ENCODE data around the gene NKAIN2. TPM values are rescaled to one million over a fixed set of nuclear protein-coding genes. Genes with fewer than 3 reads are reported as not detected.
"Not testable (repeated sequence)": the region's sequence is repeated elsewhere in the genome, so short reads cannot be mapped to it uniquely, and the experiment has no call there.

The NKAIN2 gene
- total and polyA plus RNA-seq, 12 donors, result 0.07 to 3.0 (median 0.28) TPM; not detected in 1

GRCh38 chr6:124459268-124459667 lies 655.6 kb downstream of the NKAIN2 start:
- Histone ChIP-seq H3K36me3 (no peaks in the 10 kb centered on the region), H3K27me3 (no peaks in the 10 kb centered on the region), H3K9me3 (peaks cover 0 to 10% (median 3%) of the 10 kb centered on the region in 11 donors), H3K27ac (no peak overlapping the region), H3K4me1 (no peaks in the 10 kb centered on the region), H3K4me3 (no peak overlapping the region)
- TF ChIP-seq, protein P1, sequence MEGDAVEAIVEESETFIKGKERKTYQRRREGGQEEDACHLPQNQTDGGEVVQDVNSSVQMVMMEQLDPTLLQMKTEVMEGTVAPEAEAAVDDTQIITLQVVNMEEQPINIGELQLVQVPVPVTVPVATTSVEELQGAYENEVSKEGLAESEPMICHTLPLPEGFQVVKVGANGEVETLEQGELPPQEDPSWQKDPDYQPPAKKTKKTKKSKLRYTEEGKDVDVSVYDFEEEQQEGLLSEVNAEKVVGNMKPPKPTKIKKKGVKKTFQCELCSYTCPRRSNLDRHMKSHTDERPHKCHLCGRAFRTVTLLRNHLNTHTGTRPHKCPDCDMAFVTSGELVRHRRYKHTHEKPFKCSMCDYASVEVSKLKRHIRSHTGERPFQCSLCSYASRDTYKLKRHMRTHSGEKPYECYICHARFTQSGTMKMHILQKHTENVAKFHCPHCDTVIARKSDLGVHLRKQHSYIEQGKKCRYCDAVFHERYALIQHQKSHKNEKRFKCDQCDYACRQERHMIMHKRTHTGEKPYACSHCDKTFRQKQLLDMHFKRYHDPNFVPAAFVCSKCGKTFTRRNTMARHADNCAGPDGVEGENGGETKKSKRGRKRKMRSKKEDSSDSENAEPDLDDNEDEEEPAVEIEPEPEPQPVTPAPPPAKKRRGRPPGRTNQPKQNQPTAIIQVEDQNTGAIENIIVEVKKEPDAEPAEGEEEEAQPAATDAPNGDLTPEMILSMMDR (IDR thresholded peaks at IDR 0.05), result no peak
- intact Hi-C loops (cut with DNase I), result no loop called here
- no peak for DNase-seq
- no peak for ATAC-seq
- 87 to 88% methylated on average over 2 of the region's 2 CpGs for WGBS, 2 donors

DNA sequence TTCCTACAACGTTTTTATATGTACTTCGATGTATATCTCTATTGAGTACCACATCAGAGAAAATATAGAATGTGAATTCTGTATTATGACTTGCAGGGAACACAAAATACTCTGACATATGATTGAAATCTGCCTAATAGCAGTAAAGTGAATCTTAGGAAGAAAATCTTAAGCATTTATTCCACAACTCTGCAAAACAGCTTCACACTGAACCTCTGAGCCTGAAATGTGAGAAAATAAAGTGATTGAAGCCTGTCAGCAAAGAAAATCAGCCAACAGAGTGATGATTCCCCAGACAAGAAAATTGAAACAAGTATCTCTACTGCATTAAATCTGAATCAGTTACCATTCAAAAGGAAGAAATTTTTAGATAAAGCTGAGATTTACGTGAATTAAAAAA lies 659.1 kb downstream of the NKAIN2 start:
- H3K27ac ChIP-seq, result no peak overlapping the region
- WGBS, 2 donors, result 80 to 81% methylated on average over 3 of the region's 3 CpGs
- H3K27me3 ChIP-seq, result no peaks in the 10 kb centered on the region
- no peaks in the 10 kb centered on the region for H3K36me3 ChIP-seq
- H3K4me1 ChIP-seq, result no peaks in the 10 kb centered on the region
- TF ChIP-seq, protein P1 (IDR thresholded peaks at IDR 0.05), result no peak
- no peak overlapping the region for H3K4me3 ChIP-seq
- ATAC-seq, result no peak
- DNase-seq, result no peak
- H3K9me3 ChIP-seq, result peaks cover 0 to 17% (median 3%) of the 10 kb centered on the region in 11 donors
- intact Hi-C loops (cut with DNase I), result no loop called here

DNA sequence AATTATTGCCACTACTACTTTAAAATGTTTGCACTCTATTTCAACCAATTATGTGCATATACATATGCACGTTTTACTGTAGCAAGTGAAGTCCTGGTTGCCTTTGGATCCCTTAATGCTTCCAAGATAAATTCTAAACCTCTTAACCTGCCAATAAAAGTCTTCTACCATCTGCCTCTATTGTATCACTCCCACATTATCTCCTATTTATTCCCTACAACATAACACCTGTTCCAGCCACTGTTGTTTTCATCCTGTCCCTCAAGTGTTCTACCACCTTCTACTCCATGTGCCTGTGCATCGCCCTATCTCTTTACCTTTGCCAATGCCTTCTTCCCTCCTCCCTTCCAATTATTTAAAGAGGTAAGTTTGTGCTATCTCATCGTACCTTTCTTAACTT lies 659.6 kb downstream of the NKAIN2 start:
- intact Hi-C loops (cut with DNase I), result no loop called here
- ATAC-seq (no peak), DNase-seq (no peak)
- H3K27me3 ChIP-seq, result no peaks in the 10 kb centered on the region
- H3K36me3 ChIP-seq, result no peaks in the 10 kb centered on the region
- TF ChIP-seq, protein P1 (IDR thresholded peaks at IDR 0.05), result no peak
- no peak overlapping the region for H3K4me3 ChIP-seq
- H3K4me1 ChIP-seq, result no peaks in the 10 kb centered on the region
- H3K27ac ChIP-seq, result no peak overlapping the region
- H3K9me3 ChIP-seq, result peaks cover 0 to 17% (median 3%) of the 10 kb centered on the region in 11 donors
- WGBS, 2 donors, result 88 to 91% methylated on average over 3 of the region's 3 CpGs

GRCh38 chr6:124464600-124464999 lies 660.9 kb downstream of the NKAIN2 start:
- H3K27me3 ChIP-seq; H3K4me3 ChIP-seq; ATAC-seq; intact Hi-C loops (cut with DNase I); H3K4me1 ChIP-seq; DNase-seq; H3K36me3 ChIP-seq; H3K27ac ChIP-seq: not testable (repeated sequence)
- peaks cover 0 to 17% (median 3%) of the 10 kb centered on the region in 11 donors for H3K9me3 ChIP-seq
- WGBS, 2 donors, result 78 to 84% methylated on average over 2 of the region's 2 CpGs

DNA sequence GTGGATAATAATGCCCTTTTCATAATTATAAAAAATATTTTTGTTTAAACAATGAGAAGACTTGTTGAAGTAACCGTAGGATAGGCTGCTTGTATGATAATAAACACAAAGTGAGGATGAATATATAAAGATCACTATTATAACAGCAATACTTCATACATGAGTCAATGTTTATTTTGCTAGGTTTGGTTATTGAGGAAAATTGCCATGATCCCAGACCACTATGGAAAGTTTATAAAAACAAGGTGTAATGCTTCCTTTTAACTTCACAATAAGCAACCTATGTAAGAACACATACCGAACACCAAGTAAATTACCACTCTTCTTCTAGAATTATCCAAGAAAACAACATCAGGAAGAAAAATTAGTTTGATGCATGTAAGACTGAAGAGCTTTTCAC lies 663.3 kb downstream of the NKAIN2 start:
- TF ChIP-seq, protein P1 (IDR thresholded peaks at IDR 0.05), result no peak
- H3K27me3 ChIP-seq, result no peaks in the 10 kb centered on the region
- 89 to 91% methylated on average over 2 of the region's 2 CpGs for WGBS, 2 donors
- H3K36me3 ChIP-seq, result no peaks in the 10 kb centered on the region
- no peaks in the 10 kb centered on the region for H3K4me1 ChIP-seq
- ATAC-seq (no peak), DNase-seq (no peak)
- no peak overlapping the region for H3K27ac ChIP-seq
- peaks cover 0 to 12% (median 3%) of the 10 kb centered on the region in 11 donors for H3K9me3 ChIP-seq
- no peak overlapping the region for H3K4me3 ChIP-seq
- intact Hi-C loops (cut with DNase I), result no loop called here

Measured in heart right ventricle (tissue), 16 donors.